CMK (cell line): Measurements from ENCODE around the gene ITIH1.

ENCODE experiments used
- DNase-seq: peaks from one replicate; pipeline ENCODE4 v3.0.0-alpha.2; 2010; ENCODE audit warnings: low read depth

ITIH1 gene

DNA sequence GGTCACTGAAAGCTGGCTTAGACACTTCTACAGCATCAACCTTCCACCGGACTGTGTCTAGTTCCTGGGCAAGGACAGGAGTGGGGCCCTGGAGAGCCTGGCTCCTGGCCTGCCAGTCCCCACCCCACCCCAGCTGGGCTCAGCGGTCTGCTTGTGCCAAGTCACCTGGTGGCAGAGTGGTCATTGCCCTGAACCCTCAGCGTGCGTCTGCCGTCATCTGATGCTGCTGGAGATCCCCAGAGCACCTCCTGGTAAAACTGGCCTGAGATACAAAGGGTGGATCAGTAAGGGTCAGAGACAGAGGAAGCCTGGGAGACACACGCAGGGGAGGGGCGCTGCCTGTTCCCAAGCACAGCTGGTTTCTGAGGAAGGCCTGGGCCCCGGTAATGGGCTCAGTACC is 36.4 kb downstream of the ITIH1 start:
- no peak for DNase-seq

DNA sequence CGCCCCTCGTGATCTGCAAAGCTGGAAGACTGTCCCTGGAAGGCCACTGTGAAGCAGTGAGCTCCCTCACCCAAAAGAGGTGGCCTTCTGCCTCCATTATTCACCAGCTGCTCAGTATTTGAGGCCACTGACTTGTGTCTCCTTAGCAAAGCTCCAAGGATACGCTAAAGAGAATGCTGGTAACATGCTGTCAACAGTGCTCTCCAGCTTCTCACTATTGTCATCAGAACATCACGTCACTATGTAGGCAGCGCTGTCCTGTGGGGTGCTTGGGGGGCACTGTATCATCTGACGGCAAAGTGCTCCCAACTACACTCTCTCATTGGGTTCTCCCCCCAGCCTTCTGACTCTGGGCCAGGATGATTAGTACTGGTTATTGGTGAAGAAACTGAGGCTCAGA is 38.8 kb downstream of the ITIH1 start:
- DNase-seq: no peak

DNA sequence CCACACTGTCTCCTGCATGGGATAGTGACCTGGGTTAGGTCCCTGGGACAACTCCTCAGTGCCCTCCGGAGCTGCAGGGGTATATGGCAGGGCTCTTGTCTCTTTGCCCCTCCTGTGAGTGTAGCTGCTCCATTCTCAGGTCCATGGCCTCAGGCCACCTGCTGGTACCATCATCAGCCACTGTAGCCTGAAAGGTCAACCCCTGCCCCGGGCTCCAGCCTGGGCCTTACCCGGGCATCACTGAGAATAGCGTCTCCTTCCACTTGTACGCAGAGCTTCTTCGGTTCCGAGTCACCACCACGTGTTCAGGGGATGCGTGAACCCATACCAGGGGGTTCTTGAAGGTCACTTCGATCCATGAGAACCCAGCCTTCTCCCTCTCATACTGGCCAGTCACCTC is 39.3 kb downstream of the ITIH1 start:
- DNase-seq: no peak

DNA sequence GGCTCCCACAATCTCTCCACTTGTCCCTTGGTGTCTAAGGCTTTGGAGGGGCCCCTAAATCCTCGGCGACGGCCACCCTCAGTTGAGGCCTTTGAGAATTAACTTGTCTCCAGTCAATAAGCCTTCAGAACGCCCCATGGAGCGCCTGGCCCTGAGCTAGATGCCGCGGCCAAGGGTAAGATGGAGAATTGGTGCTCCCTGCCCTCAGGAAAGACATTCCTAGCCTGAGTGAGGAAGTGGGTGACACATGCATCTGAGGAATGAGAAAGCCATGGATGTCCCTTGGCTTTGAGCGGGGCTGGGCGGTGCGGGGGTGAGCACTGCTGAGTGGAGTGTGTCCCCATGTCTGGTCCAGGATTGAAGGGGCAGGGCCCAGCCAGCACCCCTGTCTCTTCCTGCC is 39.8 kb downstream of the ITIH1 start:
- no peak for DNase-seq

DNA sequence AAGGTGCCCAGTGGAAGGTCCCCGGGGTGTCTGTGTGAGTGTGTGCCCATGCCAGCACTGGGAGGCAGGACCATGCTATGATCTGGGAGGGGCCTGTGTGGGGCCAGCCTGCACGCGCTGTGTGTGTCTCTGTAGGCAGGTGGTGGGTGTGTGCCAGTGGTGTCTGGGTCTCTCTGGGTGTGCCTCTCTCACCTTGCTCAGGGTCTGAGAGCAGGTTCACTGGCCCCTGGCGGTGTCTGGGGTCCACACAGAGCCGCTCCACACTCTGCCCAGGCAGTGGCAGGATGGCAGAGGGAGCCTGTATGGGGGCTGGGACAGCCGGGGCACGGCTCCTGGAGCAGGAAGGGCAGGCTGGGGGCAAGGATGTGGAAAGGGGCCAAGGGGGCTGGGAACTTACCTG is 40.5 kb downstream of the ITIH1 start:
- DNase-seq: no peak

DNA sequence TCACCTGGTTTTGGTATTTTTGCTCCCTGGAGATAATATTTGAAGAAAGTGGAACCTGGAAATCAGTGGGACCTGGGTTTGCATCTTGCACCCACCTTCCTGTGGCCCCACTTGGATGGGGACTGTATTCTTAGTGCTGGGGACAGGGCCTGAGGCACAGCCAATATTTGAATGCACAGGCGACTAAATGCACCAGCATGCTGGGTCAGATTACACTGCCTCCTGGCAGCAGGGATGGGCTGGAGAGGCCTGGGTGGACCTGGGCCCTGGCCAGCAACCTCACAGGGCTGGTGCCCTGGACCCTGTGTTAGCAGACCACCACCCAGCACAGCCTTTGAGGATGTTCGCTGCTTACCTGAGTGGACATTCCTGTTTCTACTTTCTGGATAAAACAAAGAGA is 42.5 kb downstream of the ITIH1 start:
- DNase-seq: no peak

DNA sequence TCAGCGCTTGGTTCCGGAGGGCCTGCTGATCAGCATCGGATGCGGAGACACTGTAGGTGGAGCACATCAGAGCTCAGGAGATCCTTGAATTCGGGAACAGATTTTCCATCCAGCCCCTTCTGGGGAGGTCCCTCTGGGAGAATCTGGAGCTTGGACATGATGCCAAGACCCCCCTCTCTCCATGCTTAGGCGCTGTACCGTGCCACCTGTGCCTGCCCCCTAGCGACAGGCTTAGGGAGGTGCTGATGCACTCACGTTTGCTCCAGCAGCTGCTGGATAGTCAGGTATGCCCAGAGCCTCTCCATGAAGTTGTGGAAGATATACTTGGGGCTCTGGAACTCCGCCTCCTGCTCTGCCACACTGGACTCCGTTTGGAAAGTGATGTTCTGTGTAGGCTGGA is 43.3 kb downstream of the ITIH1 start:
- peak; percentile 22 for DNase-seq

DNA sequence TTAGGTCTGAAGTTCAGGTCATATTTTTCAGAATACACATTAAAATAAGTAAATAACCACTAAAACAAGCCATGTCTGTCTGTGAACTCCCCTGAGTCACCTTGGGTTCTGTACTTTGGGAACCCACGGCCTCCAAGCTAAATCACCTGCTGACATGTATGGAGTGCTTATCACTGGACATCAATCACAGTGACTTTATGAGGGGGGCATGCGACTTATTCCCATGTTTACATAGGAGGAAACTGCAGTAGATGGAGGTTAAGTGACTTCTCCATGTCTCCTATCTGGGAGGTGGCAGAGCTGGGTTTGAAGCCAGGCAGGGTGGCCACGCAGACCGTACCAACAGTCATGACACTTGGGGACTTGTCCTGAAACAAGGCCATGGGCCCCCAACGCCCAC is 45.0 kb downstream of the ITIH1 start:
- no peak for DNase-seq

DNA sequence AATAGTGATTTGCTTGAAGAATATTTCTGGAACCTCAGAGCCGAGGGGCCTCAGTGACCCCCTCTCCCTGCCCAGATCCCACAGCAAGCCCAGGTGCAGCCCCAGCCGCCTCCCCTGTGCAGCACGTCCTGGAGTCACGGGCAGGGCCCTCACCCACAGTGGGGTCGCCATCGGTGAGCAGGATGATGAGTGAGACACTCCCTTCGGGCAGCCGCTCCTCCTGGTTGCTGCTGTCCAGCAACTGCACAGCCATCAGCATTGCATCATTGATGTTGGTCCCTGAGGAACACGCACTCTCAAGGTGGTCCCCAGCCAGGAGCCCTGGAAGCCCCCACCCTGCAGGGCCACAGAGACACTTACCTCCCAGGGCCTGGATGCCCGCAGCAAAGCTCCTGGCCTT is 46.6 kb downstream of the ITIH1 start:
- DNase-seq: no peak

DNA sequence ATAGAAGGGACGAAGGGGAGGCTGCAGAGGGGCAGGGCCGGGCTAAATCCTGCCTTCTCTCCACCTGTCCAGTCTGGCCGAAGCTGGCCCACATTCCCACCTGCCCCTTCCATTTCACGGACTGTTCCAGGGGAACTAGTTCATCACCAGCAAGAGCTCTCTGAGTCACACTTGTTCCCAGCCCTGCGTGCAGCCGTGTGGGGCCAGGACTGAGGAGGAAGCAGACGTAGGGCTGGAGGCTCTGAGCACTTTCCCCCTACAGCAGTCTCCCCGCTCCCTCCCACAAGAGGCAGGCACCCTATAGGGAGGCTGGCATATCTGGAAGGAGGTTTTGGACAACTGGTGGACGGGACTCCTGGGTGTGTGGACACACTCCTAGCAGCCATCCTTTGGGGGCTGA is 50.0 kb downstream of the ITIH1 start:
- DNase-seq: no peak

DNA sequence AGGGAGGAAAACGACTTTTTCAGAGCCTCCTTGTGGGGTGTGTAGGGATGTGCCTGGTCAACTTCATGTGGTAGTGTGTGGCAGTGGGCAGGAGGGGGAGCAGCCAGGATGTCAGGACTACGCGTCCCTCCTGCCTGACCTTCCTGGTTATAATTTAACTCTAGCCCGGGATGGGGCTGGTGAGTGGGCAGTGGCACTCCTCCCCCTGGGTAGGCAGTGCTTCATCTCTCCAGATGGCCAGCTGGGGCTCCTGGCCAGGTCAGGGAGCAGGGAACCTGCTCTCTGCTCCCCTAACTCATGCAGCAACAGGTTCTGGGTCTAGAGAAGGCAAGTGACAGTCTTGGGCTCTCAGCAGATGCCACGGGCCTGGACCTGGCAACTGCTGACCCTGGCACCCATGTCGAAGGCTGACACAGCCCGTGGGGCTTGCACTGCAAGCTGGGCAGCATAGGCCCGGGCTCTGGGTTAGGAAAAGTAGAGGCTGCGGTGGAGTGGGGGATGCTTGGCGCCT is 50.5 kb downstream of the ITIH1 start:
- DNase-seq: no peak

DNA sequence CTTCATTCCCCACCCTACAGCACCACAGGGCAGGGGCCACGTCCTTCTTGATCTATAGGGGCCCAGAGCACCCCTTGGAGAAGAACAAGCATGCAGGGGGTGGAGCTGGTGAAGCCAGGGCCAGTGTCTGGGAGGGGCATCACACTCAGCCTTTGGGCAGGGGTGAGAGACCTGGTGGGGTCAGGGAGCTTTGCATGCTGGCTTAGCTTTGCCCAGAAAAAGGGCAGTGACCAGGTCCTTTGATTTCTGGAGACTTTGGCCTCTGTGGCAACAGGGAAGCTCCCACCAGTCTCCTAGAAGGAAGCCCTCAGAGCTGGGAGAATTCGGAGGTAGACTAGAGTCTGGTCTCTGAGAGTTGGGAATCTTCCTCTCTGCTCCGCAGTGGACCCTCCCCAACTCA is 52.1 kb downstream of the ITIH1 start:
- DNase-seq: no peak

DNA sequence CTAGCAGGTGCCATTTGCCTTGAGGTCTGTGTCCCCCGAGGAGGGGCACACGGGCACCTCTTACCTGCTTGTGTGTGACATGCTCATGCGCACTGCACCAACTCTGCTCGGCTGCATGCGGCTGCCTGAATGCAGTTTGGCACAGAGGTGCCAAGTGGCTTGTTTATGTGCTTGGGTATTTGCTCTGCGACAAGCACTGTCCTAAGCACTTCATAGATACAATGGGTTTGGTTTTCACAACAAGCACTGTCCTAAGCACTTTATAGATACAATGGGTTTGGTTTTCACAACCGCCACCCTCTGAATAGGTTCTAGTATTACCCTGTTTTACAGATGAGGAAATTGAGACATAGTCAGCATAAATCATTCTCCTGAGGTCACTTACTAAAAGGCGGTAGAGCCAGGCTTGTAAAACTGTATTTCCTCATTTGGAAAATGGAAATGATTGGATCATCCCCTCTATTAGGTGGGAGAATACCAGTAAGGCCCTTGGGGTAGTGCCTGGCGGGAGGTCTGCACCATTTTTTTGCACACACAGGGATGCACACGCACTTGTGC is 52.6 kb downstream of the ITIH1 start:
- DNase-seq: no peak

DNA sequence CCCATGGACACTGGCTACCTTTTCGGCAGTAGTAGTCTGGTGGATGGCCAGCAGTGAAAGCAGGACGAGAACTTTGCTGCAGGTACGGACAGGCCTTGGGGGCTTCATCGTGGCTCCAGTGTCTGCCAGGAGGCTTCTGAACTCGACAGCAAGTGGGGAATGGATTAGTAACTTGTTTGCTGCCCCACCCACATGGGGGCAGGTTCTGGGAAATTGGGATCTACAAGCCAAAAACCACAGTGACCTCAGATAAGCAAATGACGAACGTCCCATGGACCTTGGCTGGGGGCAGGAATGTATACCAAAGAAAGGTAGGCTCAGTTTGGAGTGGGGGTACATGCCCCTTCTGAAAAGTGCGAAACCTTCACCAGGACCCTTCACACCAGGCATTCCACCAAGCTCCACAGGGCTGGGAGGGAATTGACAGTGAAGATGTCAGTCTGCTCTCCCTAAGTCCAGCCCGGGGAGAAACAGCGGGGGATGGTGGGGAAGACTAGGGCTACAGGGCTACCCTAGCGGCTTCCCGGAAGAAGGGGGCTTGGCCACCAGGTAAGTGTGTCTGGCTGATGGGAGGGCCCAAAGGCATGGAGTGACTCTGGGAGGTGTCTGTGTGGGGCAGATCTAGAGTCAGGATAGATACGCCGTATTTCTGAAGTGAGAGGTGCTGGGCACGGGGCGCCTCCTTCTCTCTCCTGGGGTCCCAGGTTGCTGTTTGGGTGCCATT is 53.3 kb downstream of the ITIH1 start, which contains the start of gene ITIH4:
TSS of gene ITIH4 (minus strand) at position 138 of the 724 bp plus-strand sequence. CDS start at position 108, 30 bp downstream.
- no peak for DNase-seq

DNA sequence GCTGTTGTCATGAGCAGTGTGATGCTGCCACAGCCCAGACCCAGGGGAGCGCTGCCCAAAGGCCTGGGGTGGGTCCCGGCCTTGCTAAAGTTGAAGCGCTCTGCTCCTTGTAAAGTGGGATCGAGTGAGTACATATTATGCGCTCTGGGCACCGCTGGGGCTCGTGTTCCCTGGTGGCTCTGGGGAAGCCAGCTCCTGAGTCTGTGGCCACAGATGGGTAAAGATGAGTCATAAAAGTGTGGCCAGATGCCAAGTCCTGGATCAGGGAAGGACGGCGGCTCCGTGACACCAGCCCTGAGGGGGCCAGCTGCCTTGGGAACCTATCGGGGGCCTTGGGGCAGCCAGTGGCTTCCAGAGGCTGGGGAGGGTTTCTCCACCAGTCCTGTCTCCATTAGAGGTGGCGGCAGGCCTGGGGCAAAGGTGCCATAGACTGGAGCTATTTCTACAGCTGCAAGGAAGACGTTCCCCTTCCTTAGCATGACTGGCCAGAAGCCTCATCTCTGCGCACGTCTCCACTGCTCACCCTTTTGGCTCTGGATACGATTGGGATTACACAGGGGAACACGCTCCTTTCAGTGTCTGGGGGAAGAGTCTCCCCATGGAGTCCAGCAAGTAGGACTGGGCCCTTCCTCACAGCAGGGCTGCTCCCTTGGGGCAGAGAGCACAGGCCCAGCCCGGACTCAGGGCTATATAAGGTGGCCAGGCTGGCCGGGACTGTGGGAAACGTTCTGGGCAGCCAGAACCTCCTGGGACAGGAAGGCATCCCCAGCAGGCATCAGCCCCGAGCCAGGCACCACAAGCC is 54.3 kb downstream of the ITIH1 start:
- no peak for DNase-seq

DNA sequence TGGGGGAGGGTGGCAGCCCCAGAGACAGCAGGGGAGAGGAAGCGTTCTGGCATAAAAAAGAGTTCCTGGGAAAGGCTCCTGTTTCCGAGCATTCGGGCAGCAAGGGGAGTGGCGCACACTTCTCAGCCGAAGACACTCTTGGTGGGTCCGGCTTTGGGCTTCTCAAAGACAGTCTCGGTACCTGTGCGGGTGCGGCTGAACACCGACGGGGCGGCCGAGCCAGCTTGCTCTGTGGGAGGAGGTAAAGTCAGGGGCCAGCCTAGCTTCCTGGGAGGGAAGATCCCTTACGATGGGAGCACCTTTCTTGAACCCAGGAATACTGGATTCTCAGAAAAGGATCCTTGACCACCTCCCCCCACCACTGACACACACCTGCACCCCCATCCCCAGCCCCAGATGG is 55.8 kb downstream of the ITIH1 start:
- no peak for DNase-seq

DNA sequence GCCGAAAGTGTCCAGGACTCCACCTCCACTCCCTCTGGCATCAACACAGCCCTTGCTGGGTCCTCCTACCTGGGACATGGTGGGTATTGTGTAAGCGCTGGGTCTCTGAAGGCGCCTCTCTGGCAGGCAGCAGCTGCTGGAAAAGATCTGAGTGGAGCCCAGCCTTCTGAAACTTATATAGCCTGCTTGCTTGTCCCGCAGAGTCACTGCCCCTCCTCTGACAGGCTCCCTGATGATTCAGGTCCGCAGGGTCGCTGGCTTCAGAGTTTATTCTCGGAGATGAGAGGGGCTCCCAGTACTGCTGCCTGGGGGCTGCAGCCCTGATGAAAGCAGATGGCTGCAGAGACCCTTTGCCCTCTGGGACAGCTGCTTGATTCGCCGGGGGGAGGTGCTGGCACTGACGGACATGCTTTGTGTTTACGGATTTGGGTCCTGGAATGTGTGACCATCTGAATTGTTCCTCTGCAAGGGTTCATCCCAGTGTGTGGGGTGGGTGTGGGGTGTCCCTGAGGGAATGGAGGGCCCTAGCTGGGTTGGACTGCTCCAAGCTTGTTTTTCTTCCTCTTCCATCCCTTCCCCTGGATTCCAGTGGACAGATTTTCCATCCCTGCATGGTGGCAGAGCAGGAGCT is 57.6 kb downstream of the ITIH1 start, which contains the start of gene MUSTN1:
TSS of gene MUSTN1 (minus strand) at position 149 of the 631 bp plus-strand sequence. CDS start at position 78, 71 bp downstream.
- no peak for DNase-seq

DNA sequence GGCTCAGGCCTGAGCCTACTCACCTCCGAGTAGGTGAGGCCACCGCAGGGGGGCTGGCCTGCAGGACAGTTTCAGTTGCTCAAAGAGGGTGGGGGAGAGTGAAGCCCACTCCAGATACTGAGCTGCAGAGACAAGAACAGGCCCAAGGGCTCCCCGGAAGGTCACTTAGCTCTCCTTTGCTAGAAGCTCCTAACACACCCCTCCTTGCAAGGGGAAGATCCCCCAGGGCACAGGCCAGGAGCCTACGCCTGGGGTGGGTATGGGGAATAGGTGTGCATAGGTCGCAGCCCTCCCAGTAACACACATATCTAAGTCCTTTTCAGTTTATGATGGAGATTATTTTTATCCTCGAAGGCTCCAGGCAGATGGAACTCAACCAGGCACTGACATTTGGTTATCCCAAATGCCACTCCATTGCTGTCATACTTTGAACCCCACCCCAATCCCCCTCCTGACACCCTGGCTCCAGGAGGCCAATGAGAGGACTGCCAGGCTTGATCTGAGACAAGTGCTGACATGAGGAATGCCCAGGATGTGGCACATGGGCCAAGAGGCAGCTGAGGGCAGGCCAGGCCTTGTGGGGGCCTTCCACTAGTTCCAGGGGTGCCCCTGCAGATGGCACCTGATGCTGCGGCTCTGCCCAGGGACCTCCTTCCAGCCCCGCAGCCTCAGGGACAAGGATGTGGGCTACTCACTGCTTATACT is 58.5 kb downstream of the ITIH1 start:
- DNase-seq: no peak

DNA sequence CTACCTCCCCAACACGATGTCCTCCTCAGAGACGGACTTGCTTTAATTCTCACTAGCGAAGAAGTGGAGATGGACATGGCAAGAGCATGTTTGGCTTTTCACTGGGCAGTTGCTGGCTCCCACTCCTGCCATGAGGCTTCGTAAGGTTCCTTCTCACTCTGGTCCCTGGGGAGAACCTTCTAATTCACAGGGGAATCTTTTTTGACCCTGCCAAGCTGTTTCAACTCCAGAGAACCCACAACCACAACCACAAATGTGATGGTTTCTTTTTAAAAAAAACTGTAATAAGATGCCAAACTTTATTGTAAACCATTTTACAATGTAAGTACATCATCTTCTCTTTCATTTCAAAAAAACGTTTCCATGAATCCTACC is 59.1 kb downstream of the ITIH1 start:
- no peak for DNase-seq

DNA sequence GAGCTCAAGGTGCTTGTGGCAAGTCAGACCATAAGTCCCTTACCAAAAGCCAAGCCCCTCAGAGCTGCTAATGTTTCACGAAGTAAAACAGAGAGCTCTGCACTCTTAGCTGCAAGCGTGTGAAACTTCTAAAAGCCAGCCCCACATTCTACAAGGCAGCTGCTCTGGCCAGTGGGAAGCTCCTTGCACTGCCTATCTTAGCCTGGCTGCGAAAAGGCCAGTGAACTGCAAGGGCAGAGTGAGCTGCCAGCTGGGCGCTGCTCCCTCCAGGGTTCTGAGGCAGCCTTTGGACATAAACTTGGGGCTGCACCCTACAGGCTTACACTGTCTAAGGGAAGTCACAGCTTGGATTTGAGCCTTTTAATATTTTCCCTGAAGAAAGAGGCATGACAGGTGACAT is 59.6 kb downstream of the ITIH1 start:
- DNase-seq: no peak

DNA sequence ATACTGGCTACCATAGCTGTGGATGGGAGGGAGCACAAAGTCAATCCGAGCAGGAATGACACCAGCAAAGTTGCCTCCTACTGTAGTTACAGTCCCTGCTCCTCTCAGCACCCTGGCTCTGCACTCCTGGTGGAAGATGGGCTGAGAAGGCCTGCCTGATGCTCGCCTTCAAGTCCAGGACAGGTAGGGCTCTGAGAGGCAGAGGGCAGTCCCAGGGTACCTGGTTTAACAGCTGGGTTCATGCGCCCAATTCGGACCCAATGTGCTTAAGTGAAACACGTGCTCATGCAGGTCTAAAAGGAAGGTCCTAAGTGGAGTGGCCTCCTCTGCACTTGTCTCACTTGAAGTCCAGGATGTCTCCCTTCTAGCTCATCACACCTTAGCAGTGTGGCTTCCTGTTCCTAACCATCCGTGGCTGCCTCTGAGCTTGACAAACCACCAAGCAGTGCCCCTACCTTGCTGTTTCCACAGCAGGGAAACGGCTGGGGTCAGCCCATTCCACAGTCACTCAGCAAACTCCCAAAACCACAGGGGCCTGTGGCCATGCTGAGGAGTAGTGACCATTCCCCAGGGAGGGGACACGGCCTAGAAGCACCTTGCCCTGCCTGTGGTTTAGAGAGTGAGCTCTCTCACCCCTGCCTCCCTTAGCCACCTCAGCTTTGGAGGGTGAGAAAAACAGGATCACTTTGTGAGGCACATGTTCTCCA is 61.3 kb downstream of the ITIH1 start:
- DNase-seq: no peak
